ENCODE data around the gene TRIM34.
"Not testable (repeated sequence)": the region's sequence is repeated elsewhere in the genome, so short reads cannot be mapped to it uniquely, and the experiment has no call there.

TRIM34 gene

DNA sequence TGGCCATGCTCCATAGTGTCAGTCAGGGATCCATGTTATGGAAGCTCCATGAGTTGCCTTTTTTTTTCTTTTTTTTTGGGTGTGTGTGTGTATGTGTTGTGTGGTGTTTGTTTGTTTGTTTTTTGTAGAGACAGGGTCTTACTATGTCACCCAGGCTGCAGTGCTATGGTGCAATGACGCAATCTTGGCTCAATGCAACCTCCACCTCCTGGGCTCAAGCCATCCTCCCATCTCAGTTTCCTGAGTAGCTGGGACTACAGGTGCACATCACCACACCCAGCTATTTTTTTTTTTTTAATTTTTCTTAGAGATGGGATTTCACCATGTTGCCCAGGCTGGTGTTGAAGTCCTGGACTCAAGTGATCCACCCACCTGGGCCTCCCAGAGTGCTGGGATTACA lies 63.7 kb downstream of the TRIM34 start:
- DNase-seq = no peak

DNA sequence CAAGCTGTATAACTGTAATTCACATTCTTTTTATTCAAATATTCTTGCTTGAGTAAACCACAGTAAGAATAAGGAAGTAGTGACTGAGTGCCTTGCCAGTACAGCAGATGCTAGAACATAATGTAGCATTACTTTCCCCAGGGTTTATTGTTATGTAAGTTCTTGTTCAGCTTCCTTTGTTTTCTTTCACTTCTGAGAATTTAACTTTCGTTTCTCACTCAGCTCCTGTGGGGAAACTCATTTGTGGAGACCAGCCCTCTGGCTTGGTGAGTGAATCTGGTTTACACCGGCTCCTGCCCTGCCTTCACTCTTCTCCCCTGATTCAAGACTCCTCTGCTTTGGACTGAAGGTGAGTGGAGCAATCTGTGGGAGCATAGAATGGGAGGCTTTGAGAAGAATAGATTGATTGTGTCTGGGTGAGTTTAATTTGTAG lies 64.8 kb downstream of the TRIM34 start, which contains the start of gene TRIM22:
Gene TRIM22, plus strand, starts transcription at position 240 of the 433 bp plus-strand sequence. CDS start 6,443 bp downstream, outside the sequence.
- DNase-seq = peak; percentile 41

DNA sequence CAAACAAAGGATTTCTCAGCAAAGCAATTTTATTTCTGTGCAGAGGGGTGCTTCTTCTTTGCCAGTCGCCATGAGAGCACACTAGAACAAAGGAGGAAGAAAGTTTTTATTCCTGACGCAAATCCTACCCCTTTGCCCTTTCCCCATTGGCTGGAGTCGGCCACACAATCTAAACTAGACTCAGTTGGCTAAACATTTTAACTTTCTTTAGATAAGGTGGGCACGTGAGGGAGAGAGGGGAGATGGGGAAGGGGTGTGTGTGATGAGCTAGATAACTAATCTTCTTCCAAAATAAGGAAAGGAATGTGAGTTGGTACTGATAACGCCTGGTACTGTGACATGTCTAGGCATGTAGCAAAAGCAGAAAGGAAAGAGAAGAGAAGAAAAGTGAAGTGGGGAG lies 65.4 kb downstream of the TRIM34 start:
- DNase-seq = no peak

DNA sequence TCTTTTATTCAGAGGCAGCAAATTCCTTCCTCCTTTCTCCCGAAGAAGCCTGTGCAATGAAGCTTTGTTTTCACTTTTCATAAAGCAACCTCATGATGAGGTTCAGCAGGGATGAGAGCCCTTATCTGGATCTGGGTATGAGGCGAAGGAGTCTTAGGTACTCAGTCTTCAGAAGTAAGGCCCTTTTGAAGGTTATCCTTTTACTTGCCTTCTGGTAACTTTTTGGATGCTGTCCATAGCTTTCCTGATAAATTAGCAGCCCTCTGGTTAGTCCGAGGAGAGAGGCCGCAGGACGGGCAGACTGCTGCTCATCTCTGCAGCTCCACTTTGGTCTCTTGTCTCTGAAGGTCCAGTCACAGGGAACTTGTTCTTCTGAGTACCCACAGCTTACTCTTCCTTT lies 65.9 kb downstream of the TRIM34 start:
- no peak for DNase-seq

DNA sequence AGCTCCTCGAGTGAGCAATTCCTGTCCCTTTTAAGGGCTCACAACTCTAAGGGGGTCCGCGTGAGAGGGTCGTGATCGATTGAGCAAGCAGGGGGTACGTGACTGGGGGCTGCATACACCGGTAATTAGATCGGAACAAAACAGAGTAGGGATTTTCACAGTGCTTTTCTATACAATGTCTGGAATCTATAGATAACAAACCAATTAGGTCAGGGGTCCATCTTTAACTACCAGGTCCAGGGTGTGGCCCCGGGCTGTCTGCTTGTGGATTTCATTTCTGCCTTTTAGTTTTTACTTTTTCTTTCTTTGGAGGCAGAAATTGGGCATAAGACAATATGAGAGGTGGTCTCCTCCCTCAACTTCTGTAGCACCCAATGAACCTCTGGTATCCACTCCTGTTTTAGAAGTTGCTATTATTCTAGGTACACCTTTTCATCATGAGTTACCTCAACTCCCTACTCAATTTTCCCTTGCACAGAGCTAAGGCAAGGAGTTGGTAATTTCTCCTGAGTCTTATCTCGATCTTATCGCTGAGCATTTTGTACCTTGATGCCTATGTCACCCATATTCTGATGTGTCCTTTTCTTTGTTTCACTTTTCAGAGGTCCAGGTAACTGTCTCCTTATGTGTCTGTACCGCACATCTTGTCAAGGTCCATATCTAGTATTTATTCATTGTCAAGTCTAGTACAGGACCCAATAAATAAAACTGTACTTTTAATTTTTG lies 66.6 kb downstream of the TRIM34 start:
- not testable (repeated sequence) for DNase-seq

DNA sequence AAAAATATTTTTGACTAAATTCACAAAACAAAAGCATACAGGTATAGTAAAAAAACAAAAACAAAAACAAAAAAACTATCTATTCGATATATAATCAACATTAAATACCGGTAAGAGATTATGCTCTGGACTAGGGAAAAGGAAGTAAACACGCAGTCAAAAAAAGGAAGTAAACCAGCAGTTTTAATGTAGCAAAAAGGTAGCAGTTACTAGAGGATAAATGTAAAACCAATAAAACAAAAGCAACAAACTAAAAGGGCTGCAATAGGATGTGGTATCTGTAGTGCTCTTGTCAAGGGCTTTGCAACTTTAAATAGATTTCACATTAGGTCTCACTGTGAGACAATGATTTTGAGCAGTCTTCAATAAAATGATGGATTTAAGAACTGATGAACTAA lies 67.2 kb downstream of the TRIM34 start:
- DNase-seq = no peak

Data from activated CD4-positive, CD25-positive, alpha-beta regulatory T cell treated with anti-CD3 and anti-CD28 coated beads, Interleukin-2, amount 50 U/mL, for 72 hours (primary cell).